BE2C (cell line): ENCODE measurements around the gene MAJIN.

Source experiments
- DNase-seq: peaks from one replicate; pipeline ENCODE4 v3.0.0-alpha.2; 2020
- H3K27me3 ChIP-seq: fragments of 250-450 bp; sonication (Bioruptor Pico); 2 replicates; pipeline ENCODE4 v1.5.1; 2020; ENCODE audit warnings: mild to moderate bottlenecking
- H3K36me3 ChIP-seq: fragments of 250-450 bp; sonication (Bioruptor Pico); 2 replicates; pipeline ENCODE4 v1.5.1; 2020; ENCODE audit warnings: mild to moderate bottlenecking
- H3K4me1 ChIP-seq: fragments of 250-450 bp; sonication (Bioruptor Pico); 2 replicates; pipeline ENCODE4 v1.5.1; 2020
- H3K4me3 ChIP-seq: 2 replicates; pipeline ENCODE4 v1.5.1; 2011; ENCODE audit warnings: low read depth, low read length
- H3K9me3 ChIP-seq: fragments of 250-450 bp; sonication (Bioruptor Pico); 2 replicates; pipeline ENCODE4 v1.5.1; 2020
- CTCF ChIP-seq: IDR thresholded peaks from 2 replicates; pipeline ENCODE4 v1.5.1; 2012; ENCODE audit warnings: mild to moderate bottlenecking, low read depth, low read length

The MAJIN gene

GRCh38 chr11:64891215-64891848, 80.6 kb downstream of the MAJIN start:
- H3K27me3 ChIP-seq, result no peaks in the 10 kb centered on the region
- H3K36me3 ChIP-seq, result no peaks in the 10 kb centered on the region
- H3K4me1 ChIP-seq, result peaks cover 3% of the 10 kb centered on the region; the same call in 1 of the 2 replicates
- TF ChIP-seq CTCF, result no peak
- H3K4me3 ChIP-seq, result no peak overlapping the region
- H3K9me3 ChIP-seq, result no peaks in the 10 kb centered on the region
- no peak for DNase-seq

DNA sequence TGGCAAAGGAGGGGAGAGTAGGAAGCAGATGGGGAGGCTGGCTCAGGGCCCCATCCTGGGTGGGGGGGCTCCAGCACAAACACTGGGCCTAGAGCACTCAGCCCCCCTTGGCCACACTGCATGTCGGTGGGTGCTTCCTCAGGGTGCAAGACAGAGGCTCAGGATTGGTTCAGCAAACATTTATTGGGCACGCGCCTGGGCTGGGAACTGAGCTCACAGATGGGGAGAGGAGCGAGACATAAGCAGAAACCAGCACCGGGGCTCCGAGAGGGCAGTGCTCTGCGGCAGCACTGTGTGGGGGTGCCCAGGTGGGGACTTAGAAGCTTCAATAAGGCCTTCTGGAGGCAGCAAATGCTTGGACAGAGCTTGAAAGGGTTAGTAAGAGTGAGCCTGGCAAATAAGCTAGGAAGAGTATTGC, 81.4 kb downstream of the MAJIN start:
- H3K27me3 ChIP-seq, result no peaks in the 10 kb centered on the region
- no peaks in the 10 kb centered on the region for H3K9me3 ChIP-seq
- TF ChIP-seq CTCF, result no peak
- no peak for DNase-seq
- H3K4me3 ChIP-seq, result no peak overlapping the region
- H3K36me3 ChIP-seq, result no peaks in the 10 kb centered on the region
- H3K4me1 ChIP-seq, result peaks cover 3% of the 10 kb centered on the region

DNA sequence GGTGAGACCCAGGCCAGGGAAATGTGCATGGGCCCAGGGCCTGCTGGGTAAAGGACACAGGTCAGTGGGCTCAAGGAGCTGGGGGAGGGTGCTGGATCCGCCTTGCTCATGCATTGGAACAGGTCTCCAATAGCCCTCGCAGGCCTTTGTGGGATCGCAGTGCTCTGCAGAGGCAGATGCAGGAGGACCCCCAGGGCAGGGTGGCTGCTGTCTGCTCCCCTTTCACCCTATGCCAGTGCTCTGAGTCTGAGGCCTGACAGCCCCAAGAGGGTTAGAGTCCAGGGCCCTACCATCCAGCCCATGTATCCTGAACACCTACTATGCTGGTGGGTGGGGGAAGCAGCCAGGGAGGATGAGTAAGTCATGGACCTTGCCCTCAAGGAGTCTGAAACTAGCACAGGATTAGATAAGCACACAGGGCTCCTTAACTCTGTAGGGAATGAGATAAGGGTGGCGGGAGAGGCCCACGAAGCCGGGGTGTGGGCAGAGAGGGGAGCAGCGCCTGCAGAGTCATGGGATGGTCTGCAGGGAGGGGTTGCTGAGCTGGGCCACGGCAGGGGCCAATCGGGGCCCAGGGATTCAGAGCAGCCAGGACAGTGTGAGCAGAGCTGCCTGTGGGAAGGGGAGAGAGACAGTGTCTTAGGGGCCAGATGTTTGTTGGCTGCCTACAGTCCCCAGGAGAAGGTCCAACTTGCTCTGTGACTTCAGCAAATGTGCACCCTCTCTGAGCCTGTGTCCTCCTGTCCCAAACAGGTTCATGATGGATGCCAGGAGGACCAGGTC, 83.0 kb downstream of the MAJIN start:
- TF ChIP-seq CTCF, result no peak

GRCh38 chr11:64888406-64888728, 83.5 kb downstream of the MAJIN start:
- H3K36me3 ChIP-seq, result no peaks in the 10 kb centered on the region
- peaks cover 3% of the 10 kb centered on the region for H3K4me1 ChIP-seq
- no peak overlapping the region; the same call in 1 of the 2 replicates for H3K4me3 ChIP-seq
- H3K9me3 ChIP-seq, result no peaks in the 10 kb centered on the region
- DNase-seq, result no peak
- H3K27me3 ChIP-seq, result no peaks in the 10 kb centered on the region
- no peak for TF ChIP-seq CTCF

More for the DNA sequence above, 83.0 kb downstream of the MAJIN start:
- no peak for DNase-seq
- Histone ChIP-seq H3K27me3 (no peaks in the 10 kb centered on the region), H3K36me3 (no peaks in the 10 kb centered on the region), H3K4me1 (peaks cover 3% of the 10 kb centered on the region), H3K9me3 (no peaks in the 10 kb centered on the region), H3K4me3 (no peak overlapping the region)
